Psoas muscle (tissue), 8 donors: ENCODE data around the gene AP3S1. TPM values are rescaled to one million over a fixed set of nuclear protein-coding genes. Genes with fewer than 3 reads are reported as not detected.

ENCODE experiments used
- ATAC-seq, 4 donors: fragments of 200-7000 bp; cut with Tn5 transposase; one replicate each; pipeline ENCODE4 v1.9.1; 2020; ENCODE audit warnings: moderate library complexity in 3 of 4, mild to moderate bottlenecking in 2 of 4
- DNase-seq, 2 donors: peaks; one replicate each; pipeline ENCODE4 v3.0.0-alpha.2; 2020
- H3K27ac ChIP-seq: fragments of 200-600 bp; one replicate; pipeline ENCODE4 v1.8.0; 2022
- H3K27me3 ChIP-seq, 3 donors: fragments of 200-600 bp in 1 of 3; one replicate each; pipeline versions ENCODE4 v1.6.1 to v1.8.0; 2013 to 2022; ENCODE audit warnings: low read length in 2 of 3, mild to moderate bottlenecking in 2 of 3, moderate library complexity in 1 of 3; ENCODE audit not compliant: insufficient read depth in 3 of 3
- H3K36me3 ChIP-seq, 2 donors: fragments of 200-600 bp in 1 of 2; one replicate each; pipeline versions ENCODE4 v1.6.1 to v1.8.0; 2013 to 2022; ENCODE audit warnings: low read depth in 1 of 2, mild to moderate bottlenecking in 1 of 2, moderate library complexity in 1 of 2; ENCODE audit not compliant: insufficient read depth in 1 of 2
- H3K4me1 ChIP-seq: fragments of 200-600 bp; one replicate; pipeline ENCODE4 v1.8.0; 2022
- H3K4me3 ChIP-seq: fragments of 200-600 bp; one replicate; pipeline ENCODE4 v1.8.0; 2022; ENCODE audit warnings: mild to moderate bottlenecking
- H3K9me3 ChIP-seq: fragments of 200-600 bp; one replicate; pipeline ENCODE4 v1.8.0; 2022
- CTCF ChIP-seq: fragments of 200-600 bp; IDR thresholded peaks from one replicate; pipeline ENCODE4 v1.8.0; 2022; ENCODE audit warnings: antibody characterized with exemption
- WGBS, 3 donors: extraction: QIAGEN DNeasy Blood & Tissue Kit; methylation state at CpG; one replicate each; pipeline versions ENCODE4 v1.1.6 to v1.1.7; 2013; 5-methylcytosine and 5-hydroxymethylcytosine counted together
- intact Hi-C, 2 donors: fragments of 100-400 bp; cut with DNase I; formaldehyde crosslinking; loops; one replicate each; pipeline versions ENCODE4 v1.11.0 to v1.14.2; 2022
- polyA plus RNA-seq, 3 donors: library from polyadenylated mRNA; stranded (reverse); fragments of 200-250 nt; gene quantifications; one replicate each; pipeline ENCODE4 v1.2.3, GENCODE V29; 2013
- total RNA-seq, 4 donors: library from RNA; stranded (reverse); fragmentation: NEBNext Ultra II Directional in 2 of 4; extraction: Animal tissue kit (Norgen Biotek cat#: 25700) in 2 of 4; gene quantifications; one replicate each; pipeline versions ENCODE4 v1.2.1 to v1.2.4, GENCODE V29; 2021 to 2023
- donor health status: healthy with polysubstance abuse.
- donor health status: DM: no; HTN: no; CAD: no; lungs with moderate emphysema.
- donor health status: Bipolar disorder and iron deficiency.
- donor health status: healthy.
- donor health status: DM: yes; HTN: yes; CAD: no.
- donor health status: DM: no; HTN: no; CAD: no.
- donor health status: DM: no; HTN: no; CAD: no.
- donor health status: DM: yes; HTN: yes; CAD: no.

The AP3S1 gene
- total and polyA plus RNA-seq, 7 donors, result 20.2 to 30.8 (median 27.6) TPM

DNA sequence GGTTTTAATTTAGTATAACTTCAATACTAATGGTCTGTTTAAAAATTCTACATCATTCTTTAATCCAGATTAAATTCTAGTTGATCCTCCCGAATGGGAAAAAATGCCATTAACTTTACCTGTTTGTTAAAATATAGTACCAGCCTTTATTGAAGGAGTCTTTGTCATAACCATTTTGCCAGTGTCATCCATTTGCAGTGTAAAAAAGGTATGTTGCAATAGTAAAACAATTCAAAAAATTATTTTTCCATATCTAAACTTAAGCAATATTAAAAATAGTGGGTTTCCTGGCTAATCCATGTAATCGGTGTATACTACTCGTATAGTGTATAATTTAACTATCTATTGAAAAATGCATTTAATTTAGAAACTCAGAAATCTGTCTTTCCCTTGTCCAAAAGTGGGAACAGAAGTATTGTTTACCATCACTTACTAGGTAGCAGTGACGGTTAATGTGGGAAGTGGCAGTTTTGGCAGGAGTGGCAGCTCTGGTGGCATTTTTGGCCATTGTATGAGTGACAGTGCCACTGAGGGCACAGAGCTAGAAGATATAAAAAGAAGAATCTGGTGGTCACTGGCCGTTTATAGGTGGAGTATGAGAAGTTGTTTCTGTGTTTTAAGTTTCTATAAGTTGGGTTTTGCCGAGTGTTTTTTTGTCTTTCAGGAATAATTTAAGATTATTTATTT lies 1.9 kb downstream of the AP3S1 start:
- peak overlapping the region; percentile 44 for H3K27ac ChIP-seq

GRCh38 chr5:115844321-115844817 lies 2.6 kb downstream of the AP3S1 start:
- no peak for TF ChIP-seq CTCF
- H3K9me3 ChIP-seq, result no peaks in the 10 kb centered on the region
- DNase-seq, result no peak
- H3K27ac ChIP-seq, result peak overlapping the region; percentile 44
- intact Hi-C loops, result loop anchor here (5.0 to 10.0 kb wide), 5 partner anchors 217 to 532 kb away; partner anchors contain the start of genes TMED7 (in 2 of the 2), COMMD10 (in 1 of the 2) and FEM1C (in 1 of the 2)
- H3K4me3 ChIP-seq, result peak overlapping the region; percentile 87
- 53 to 61% (median 56%) methylated on average over 7 of the region's 7 CpGs for WGBS, 3 donors
- H3K4me1 ChIP-seq, result peaks cover 38% of the 10 kb centered on the region
- H3K36me3 ChIP-seq, result no peaks in the 10 kb centered on the region
- H3K27me3 ChIP-seq, result no peaks in the 10 kb centered on the region
- no peak for ATAC-seq

More for the DNA sequence above, 1.9 kb downstream of the AP3S1 start:
- no peak for TF ChIP-seq CTCF
- no peaks in the 10 kb centered on the region for H3K9me3 ChIP-seq
- ATAC-seq (no peak), DNase-seq (no peak)
- no peaks in the 10 kb centered on the region for H3K27me3 ChIP-seq
- intact Hi-C loops, result loop anchor here (5.0 to 10.0 kb wide), 5 partner anchors 216 to 531 kb away; partner anchors contain the start of genes TMED7 (in 2 of the 2), COMMD10 (in 1 of the 2) and FEM1C (in 1 of the 2)
- H3K36me3 ChIP-seq, result no peaks in the 10 kb centered on the region
- WGBS, 3 donors, result 55 to 68% (median 60%) methylated on average over 6 of the region's 6 CpGs
- H3K4me3 ChIP-seq, result peak overlapping the region; percentile 87
- peaks cover 46% of the 10 kb centered on the region for H3K4me1 ChIP-seq

DNA sequence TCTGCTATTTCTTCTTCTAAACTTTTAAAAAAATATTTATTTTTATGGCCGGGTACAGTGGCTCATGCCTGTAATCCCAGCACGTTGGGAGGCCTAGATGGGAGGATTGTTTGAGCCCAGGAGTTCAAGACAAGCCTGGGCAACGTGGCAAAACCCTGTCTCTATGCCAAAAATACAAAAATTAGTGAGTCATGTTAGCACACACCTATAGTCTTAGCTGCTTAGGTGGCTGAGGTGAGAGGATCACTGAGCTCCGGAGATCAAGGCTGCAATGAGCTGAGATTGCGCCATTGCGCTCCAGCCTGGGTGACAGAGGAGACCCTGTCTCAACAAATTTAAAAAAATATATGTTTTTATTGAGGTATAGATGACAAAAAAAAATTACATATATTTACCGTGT lies 5.6 kb downstream of the AP3S1 start:
- intact Hi-C loops, result loop anchor here (10.0 kb wide), 2 partner anchors 238 to 302 kb away; partner anchors contain the start of genes COMMD10 (in 1 of the 2) and FEM1C (in 1 of the 2)
- 89 to 92% (median 89%) methylated on average over 7 of the region's 7 CpGs for WGBS, 3 donors
- no peak overlapping the region for H3K27ac ChIP-seq
- DNase-seq (no peak), ATAC-seq (no peak)
- H3K4me1 ChIP-seq, result peaks cover 37% of the 10 kb centered on the region
- H3K9me3 ChIP-seq, result no peaks in the 10 kb centered on the region
- no peak for TF ChIP-seq CTCF
- no peaks in the 10 kb centered on the region for H3K27me3 ChIP-seq
- no peaks in the 10 kb centered on the region for H3K36me3 ChIP-seq
- no peak overlapping the region for H3K4me3 ChIP-seq

- WGBS, 3 donors, result 92 to 95% (median 93%) methylated on average over 3 of the region's 3 CpGs
- no peak overlapping the region for H3K27ac ChIP-seq
- no peaks in the 10 kb centered on the region for H3K9me3 ChIP-seq
- no peaks in the 10 kb centered on the region for H3K27me3 ChIP-seq
- peaks cover 22% of the 10 kb centered on the region for H3K4me1 ChIP-seq
- DNase-seq, result no peak
- no peak for TF ChIP-seq CTCF
- H3K36me3 ChIP-seq, result no peaks in the 10 kb centered on the region
- no peak for ATAC-seq
- intact Hi-C loops, result loop anchor here (10.0 kb wide), 2 partner anchors 235 to 305 kb away; partner anchors contain the start of genes COMMD10 (in 1 of the 2) and FEM1C (in 1 of the 2)
- no peak overlapping the region for H3K4me3 ChIP-seq
Measured at GRCh38 chr5:115849258-115849798, 7.6 kb downstream of the AP3S1 start.
